Measurements from ENCODE around the gene NOL3. TPM values are rescaled to one million over a fixed set of nuclear protein-coding genes. Genes with fewer than 3 reads are reported as not detected.

Gene NOL3
- total and polyA plus RNA-seq, 9 of the 15 experiments (the other 6 are each of a cell fraction or from before 2014, with no cell fraction given): 0.45 to 14.0 (median 5.4) TPM

GRCh38 chr16:67184995-67185650, 14.8 kb downstream of the NOL3 start (continued):
- no peak for TF ChIP-seq ZBTB5 (IDR thresholded peaks at IDR 0.05)
- no peak for TF ChIP-seq PHF8 (IDR thresholded peaks at IDR 0.05; ENCODE audit: borderline replicate concordance, low read length)
- no peak for TF ChIP-seq ELK3 (CRISPR knock-in tag; IDR thresholded peaks at IDR 0.05)
- no peak for TF ChIP-seq GABPA (tag; conservative IDR thresholded peaks at IDR 0.05; ENCODE audit: low read depth)
- no peak for TF ChIP-seq CHD7 (IDR thresholded peaks at IDR 0.05; ENCODE audit: low read depth, low read length)
- TF ChIP-seq ARID3A (IDR thresholded peaks at IDR 0.05; ENCODE audit: borderline replicate concordance, low read depth, low read length): no peak
- TF ChIP-seq TAF7 (tag; IDR thresholded peaks at IDR 0.05): no peak
- TF ChIP-seq ZNF696 (CRISPR knock-in tag; conservative IDR thresholded peaks at IDR 0.05): no peak
- no peak for TF ChIP-seq PHB (CRISPR knock-in tag; IDR thresholded peaks at IDR 0.05)
- no peak for TF ChIP-seq ELF2 (CRISPR knock-in tag; IDR thresholded peaks at IDR 0.05)
- no peak for TF ChIP-seq NCOR1 (IDR thresholded peaks at IDR 0.05)
